LNCaP clone FGC (cell line): Measurements from ENCODE around the gene RPS19.

Source experiments
- DNase-seq: peaks from one replicate; pipeline ENCODE4 v3.0.0-alpha.2; 2011; ENCODE audit warnings: low read depth
- H3K4me3 ChIP-seq: 2 replicates; pipeline ENCODE4 v1.5.1; 2011; ENCODE audit warnings: mild to moderate bottlenecking, low read depth, low read length, control low read depth
- TF ChIP-seq, protein P1 (sequence below): IDR thresholded peaks from 2 replicates; pipeline ENCODE4 v1.5.1; 2012; ENCODE audit warnings: mild to moderate bottlenecking; ENCODE audit not compliant: control insufficient read depth, insufficient read depth; ENCODE audit errors: extremely low read depth

Gene RPS19

DNA sequence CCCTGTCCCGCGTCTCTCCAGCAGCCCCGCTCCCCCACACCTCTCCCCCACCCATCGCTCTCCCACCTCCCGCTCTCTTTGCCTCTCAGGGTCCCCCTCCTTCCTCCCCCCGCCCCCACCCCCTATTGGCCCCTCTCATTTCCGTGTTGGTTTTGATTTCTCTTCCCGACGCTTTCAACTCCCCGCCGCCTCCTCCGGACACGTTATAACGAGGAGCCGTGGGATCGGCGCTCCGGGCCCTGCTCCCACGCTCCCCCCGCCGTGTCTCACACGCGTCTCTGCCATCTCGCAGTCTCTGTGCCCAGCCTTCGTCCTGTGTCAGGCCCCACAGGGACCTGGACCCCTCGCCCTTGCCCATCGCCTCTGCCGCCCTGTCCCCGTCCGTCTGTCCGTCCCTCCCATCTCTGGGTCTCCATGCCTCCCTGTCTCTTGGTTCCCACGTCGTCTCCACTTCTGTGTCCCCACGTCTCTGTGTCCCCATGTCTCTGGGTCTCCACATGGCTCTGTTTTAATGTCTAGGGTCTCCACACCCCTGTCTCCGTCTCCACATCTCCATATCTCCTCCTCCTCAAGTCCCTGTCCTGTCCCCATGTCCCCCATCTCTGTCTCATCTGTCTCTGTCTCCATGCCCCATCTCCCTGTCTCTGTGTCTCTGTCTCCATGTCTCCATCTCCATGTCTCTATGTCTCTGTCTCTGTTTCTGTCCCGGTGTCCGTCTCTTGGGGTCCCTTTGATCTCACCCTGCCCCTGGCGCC is 55.1 kb downstream of the RPS19 start:
- TF ChIP-seq, protein P1, sequence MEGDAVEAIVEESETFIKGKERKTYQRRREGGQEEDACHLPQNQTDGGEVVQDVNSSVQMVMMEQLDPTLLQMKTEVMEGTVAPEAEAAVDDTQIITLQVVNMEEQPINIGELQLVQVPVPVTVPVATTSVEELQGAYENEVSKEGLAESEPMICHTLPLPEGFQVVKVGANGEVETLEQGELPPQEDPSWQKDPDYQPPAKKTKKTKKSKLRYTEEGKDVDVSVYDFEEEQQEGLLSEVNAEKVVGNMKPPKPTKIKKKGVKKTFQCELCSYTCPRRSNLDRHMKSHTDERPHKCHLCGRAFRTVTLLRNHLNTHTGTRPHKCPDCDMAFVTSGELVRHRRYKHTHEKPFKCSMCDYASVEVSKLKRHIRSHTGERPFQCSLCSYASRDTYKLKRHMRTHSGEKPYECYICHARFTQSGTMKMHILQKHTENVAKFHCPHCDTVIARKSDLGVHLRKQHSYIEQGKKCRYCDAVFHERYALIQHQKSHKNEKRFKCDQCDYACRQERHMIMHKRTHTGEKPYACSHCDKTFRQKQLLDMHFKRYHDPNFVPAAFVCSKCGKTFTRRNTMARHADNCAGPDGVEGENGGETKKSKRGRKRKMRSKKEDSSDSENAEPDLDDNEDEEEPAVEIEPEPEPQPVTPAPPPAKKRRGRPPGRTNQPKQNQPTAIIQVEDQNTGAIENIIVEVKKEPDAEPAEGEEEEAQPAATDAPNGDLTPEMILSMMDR: no peak
- DNase-seq: no peak
- H3K4me3 ChIP-seq: no peak overlapping the region

DNA sequence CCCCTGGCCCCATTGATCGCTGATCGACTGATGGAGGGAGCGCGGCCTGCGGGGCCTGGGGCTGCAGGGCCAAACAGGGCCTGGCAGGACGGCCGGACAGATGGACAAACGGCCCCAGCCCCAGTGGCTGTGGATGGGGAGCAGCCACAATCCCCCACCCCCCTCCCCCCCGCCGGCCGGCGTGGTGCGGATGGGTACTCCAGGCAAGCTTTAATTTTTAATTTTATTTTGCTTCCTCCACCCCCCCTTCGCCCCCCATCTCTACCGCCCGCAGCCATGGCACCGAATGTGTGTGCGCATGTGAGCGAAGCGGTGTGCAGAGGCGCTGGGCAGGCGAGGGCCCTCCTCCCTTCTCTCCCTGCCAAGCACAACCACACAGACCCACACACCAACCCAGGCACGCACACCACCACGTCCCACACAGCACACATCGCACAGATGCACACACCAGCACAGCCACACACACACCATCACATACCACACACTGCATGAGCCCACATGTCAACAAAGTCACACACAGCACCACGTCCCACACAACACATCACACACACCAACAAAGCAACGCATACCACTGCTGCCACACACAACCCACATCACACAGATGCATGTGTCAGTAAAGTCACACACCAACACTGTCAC is 55.8 kb downstream of the RPS19 start:
- TF ChIP-seq, protein P1: no peak
- no peak overlapping the region for H3K4me3 ChIP-seq
- DNase-seq: no peak

DNA sequence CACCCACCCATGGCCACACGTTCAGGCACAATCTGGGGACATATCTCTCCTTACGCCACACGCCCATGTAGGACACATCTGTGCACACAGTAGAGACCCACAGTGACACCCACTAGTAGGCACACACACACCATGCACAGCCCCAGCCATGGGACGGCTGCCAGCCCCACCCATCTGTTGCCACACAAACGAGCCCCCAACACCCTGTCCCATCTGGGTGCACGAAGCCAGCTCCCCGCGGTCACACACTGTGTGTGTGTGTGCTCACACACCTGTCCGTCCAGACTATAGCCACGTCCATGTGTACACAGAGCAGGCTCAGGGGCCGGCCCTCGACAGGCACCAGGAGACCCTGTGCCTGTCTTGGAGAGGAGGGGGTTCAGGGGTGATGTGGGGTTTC is 57.6 kb downstream of the RPS19 start:
- DNase-seq: no peak
- TF ChIP-seq, protein P1: no peak
- no peak overlapping the region for H3K4me3 ChIP-seq

DNA sequence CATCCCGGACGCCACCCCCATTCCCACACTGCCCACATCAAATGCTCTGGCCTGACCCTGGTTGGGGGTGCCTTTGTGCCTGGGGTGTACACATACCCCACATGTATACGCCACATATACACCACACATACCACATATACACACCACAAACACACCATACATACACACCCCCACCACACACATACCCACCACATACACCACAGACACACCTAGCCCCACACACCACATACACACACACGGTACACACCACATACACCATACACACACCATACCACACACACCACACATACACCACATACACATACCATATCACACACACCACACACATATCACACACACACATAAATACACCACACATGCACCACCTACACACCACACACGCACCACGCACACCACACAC is 58.0 kb downstream of the RPS19 start:
- H3K4me3 ChIP-seq: no peak overlapping the region
- TF ChIP-seq, protein P1: no peak
- DNase-seq: no peak

DNA sequence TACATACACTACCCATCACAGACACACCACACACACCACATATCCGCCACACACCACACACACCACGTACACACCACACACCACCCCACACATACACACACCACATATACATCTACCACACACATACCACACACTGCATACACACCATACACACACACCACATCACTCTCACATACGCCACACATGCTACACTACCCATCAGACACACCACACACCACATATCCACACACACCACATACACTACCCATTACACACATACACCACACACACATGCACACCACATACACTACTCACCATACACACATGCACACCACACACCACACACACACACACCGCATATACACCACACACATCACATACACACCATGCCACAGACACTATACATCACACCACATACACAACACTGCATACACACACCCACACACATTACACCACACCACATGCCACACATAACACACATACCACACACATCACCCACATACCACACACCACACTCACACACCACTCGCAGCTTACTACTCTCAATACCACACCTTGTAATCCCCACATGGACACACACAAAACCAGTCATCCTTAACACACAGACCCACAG is 58.7 kb downstream of the RPS19 start:
- no peak for DNase-seq
- TF ChIP-seq, protein P1: no peak
- no peak overlapping the region for H3K4me3 ChIP-seq

DNA sequence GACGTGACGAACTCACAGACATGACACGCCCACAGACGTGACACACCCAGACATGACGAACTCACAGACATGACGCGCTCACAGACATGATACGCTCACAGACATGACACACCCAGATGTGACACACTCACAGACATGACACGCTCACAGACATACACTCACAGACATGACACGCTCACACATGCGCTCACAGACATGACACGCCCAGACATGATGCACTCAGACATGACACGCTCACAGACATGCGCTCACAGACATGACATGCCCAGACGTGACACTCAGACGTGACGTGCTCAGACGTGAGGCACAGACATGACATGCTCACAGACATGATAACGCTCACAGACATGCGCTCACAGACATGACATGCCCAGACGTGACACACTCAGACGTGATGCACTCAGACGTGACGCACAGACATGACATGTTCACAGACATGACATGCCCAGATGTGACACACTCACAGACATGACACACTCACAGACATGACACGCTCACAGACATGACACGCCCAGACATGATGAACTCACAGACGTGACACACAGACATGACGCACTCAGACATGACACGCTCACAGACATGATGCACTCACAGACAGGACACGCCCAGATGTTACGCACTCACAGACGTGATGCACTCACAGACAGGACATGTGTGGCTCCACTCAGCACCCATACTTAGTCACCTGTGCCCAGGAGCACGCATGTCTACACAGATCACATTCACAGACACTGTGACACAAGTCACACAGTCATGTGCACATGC is 60.1 kb downstream of the RPS19 start:
- TF ChIP-seq, protein P1: no peak
- no peak overlapping the region for H3K4me3 ChIP-seq
- no peak for DNase-seq
